Measurements from ENCODE around the gene SLC35G2. TPM values are rescaled to one million over a fixed set of nuclear protein-coding genes. Genes with fewer than 3 reads are reported as not detected.

Gene SLC35G2
- total and polyA plus RNA-seq, 2 donors, result 2.8 to 7.3 TPM

DNA sequence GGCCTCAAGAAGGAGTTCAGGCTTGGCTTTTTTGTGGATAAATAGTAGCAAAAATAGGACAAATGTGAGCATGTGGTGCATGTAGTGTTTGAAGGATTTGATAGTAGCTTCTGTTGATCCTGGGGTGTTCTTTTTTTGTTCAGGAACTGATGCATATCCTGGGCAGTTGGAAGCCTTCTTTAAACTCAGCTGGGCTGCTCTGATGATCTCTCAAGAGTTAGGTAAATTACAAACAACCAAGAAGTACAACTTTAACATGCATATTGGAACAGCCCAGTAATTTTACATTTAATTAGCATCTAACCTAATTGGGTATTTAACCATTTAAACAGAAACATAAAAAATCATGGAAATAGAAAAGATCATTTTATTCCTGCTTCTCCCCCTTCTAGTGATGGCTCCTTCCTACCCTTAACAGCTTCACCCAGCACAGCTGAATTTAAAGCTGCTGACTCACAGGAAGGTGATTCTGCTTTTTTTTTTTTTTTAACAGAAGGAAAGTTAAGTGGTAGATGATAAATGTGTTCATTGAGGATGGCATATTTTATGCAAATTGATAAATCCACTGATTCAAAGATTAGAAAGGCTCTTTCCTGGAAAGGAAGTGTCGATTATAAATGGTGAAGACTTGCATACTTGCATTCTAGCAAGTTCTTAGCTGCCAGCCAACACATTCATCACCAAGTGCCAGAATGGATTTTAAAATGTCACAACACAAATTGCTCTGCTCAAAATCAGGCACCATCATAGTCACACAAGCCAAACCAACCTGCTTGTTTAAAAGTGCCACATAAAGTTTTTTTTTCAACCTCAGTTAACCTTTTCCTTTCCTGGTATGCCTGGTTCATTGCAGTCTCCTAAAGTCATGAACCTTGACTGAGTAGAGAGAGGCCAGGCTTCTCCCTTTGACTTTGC, 20.0 kb downstream of the SLC35G2 start:
- Histone ChIP-seq H3K27ac (ENCODE audit: low read depth in 1 of 2, low read length in 1 of 2) (peak overlapping the region in 1 of 2 donors; percentile 20), H3K9me3 (ENCODE audit: control insufficient read depth in 2 of 2, insufficient read depth in 1 of 2, low read length in 1 of 2) (no peaks in the 10 kb centered on the region), H3K36me3 (ENCODE audit: control insufficient read depth in 2 of 2, insufficient read depth in 2 of 2, low read length in 1 of 2) (peaks cover 12 to 13% of the 10 kb centered on the region in 2 donors), H3K4me3 (ENCODE audit: low read length in 2 of 2) (no peak overlapping the region), H3K4me1 (ENCODE audit: control insufficient read depth in 2 of 2, insufficient read depth in 2 of 2, low read length in 2 of 2) (peaks cover 0 to 9% of the 10 kb centered on the region in 2 donors), H3K27me3 (ENCODE audit: control insufficient read depth in 2 of 2, insufficient read depth in 1 of 2, low read length in 1 of 2) (no peaks in the 10 kb centered on the region)
- WGBS, result 8% methylated on average over 1 of the region's 1 CpG
- peak in 1 of 9 donors; percentile 35 for DNase-seq (ENCODE audit: low read depth in 6 of 9, low spot score in 9 of 9)

DNA sequence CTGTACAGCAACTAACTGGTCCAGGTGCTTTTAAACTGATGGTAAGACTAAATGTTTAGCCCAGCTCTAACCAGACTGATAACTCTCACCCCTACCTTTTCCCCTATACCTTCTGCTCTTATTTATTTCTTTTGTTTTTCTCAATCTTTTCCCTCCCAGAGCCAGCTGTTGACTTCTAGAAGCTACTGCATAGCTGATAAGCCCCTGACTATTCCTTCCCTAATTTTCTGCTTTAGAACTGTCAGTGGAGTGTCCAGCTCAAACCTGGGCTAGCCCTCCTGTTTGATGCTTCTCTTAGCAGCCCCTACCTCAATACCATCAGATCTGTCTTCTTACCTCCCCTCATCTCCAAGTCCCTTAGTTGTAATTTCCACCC, 20.6 kb downstream of the SLC35G2 start:
- Histone ChIP-seq H3K9me3 (ENCODE audit: control insufficient read depth in 2 of 2, insufficient read depth in 1 of 2, low read length in 1 of 2) (no peaks in the 10 kb centered on the region), H3K27ac (ENCODE audit: low read depth in 1 of 2, low read length in 1 of 2) (peak overlapping the region in 1 of 2 donors; percentile 20), H3K4me3 (ENCODE audit: low read length in 2 of 2) (no peak overlapping the region), H3K36me3 (ENCODE audit: control insufficient read depth in 2 of 2, insufficient read depth in 2 of 2, low read length in 1 of 2) (peaks cover 13 to 14% of the 10 kb centered on the region in 2 donors), H3K27me3 (ENCODE audit: control insufficient read depth in 2 of 2, insufficient read depth in 1 of 2, low read length in 1 of 2) (no peaks in the 10 kb centered on the region), H3K4me1 (ENCODE audit: control insufficient read depth in 2 of 2, insufficient read depth in 2 of 2, low read length in 2 of 2) (peaks cover 0 to 9% of the 10 kb centered on the region in 2 donors)
- DNase-seq (ENCODE audit: low read depth in 6 of 9, low spot score in 9 of 9), result no peak

DNA sequence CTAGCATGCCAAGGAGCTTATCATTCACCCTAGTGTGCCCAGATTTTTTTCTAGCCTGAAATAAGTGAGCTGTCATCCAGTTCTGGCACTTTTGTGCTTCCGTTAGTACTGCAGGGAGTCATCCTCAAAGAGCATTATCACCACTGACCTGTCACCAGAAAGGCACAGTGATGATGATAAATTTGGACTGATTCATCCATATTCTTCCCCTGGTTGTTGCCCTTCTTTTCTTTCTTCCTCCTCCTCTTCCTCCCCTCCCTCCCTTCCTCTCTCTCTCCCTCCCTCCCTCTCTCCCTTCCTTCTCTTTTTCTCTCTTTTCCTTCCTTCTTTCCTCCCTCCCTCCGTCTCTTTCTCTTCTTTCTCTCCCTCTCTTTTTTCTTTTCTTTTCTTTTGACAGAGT, 21.3 kb downstream of the SLC35G2 start:
- Histone ChIP-seq H3K4me1 (ENCODE audit: control insufficient read depth in 2 of 2, insufficient read depth in 2 of 2, low read length in 2 of 2) (peaks cover 0 to 9% of the 10 kb centered on the region in 2 donors), H3K27ac (ENCODE audit: low read depth in 1 of 2, low read length in 1 of 2) (no peak overlapping the region), H3K36me3 (ENCODE audit: control insufficient read depth in 2 of 2, insufficient read depth in 2 of 2, low read length in 1 of 2) (peaks cover 13 to 15% of the 10 kb centered on the region in 2 donors), H3K9me3 (ENCODE audit: control insufficient read depth in 2 of 2, insufficient read depth in 1 of 2, low read length in 1 of 2) (no peaks in the 10 kb centered on the region), H3K27me3 (ENCODE audit: control insufficient read depth in 2 of 2, insufficient read depth in 1 of 2, low read length in 1 of 2) (no peaks in the 10 kb centered on the region), H3K4me3 (ENCODE audit: low read length in 2 of 2) (no peak overlapping the region)
- WGBS, result 96% methylated on average over 2 of the region's 2 CpGs
- no peak for DNase-seq (ENCODE audit: low read depth in 6 of 9, low spot score in 9 of 9)

DNA sequence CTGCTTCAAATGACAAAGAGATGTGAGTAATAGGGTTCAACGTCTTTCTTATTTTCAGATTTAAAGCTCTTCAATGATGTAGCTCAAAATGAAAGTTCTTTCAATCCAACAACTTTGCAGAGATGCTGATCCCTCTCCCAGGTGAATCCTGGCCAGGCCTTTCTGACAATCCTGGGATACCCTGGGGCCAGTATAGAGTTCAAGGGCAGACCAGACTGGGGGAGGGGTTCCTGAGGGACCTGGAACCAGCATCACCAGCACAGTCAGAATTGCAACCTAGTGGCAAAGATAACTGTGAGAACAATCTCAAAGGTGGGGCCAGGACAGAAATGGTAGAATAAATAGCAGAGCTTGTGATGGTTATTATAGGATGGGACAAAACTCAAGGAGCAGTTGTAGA, 23.4 kb downstream of the SLC35G2 start:
- no peak for DNase-seq (ENCODE audit: low read depth in 6 of 9, low spot score in 9 of 9)
- Histone ChIP-seq H3K36me3 (ENCODE audit: control insufficient read depth in 2 of 2, insufficient read depth in 2 of 2, low read length in 1 of 2) (peaks cover 13 to 21% of the 10 kb centered on the region in 2 donors), H3K9me3 (ENCODE audit: control insufficient read depth in 2 of 2, insufficient read depth in 1 of 2, low read length in 1 of 2) (no peaks in the 10 kb centered on the region), H3K27me3 (ENCODE audit: control insufficient read depth in 2 of 2, insufficient read depth in 1 of 2, low read length in 1 of 2) (no peaks in the 10 kb centered on the region), H3K4me3 (ENCODE audit: low read length in 2 of 2) (no peak overlapping the region), H3K27ac (ENCODE audit: low read depth in 1 of 2, low read length in 1 of 2) (no peak overlapping the region), H3K4me1 (ENCODE audit: control insufficient read depth in 2 of 2, insufficient read depth in 2 of 2, low read length in 2 of 2) (peaks cover 0 to 9% of the 10 kb centered on the region in 2 donors)
- WGBS, result 100% methylated on average over 1 of the region's 1 CpG

DNA sequence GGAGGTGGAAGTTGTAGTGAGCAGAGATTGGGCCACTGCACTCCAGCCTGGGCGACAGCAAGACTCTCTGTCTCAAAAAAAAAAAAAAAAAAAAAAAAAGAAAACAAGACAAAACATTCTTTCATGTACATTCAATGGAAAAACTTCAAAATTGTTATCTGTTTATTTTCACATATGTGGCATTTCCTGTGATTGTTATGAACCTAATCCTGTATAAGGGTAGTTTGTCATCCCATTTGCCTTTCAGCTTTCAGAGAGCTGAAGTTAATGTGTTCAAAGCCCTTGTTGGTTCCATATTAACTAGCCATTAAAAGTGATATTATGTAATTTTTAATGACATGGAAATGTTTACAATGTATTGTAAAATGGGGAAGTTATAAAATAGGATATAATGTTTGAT, 25.8 kb downstream of the SLC35G2 start:
- H3K4me1 ChIP-seq (ENCODE audit: control insufficient read depth in 2 of 2, insufficient read depth in 2 of 2, low read length in 2 of 2), result peaks cover 0 to 1% of the 10 kb centered on the region in 2 donors
- H3K9me3 ChIP-seq (ENCODE audit: control insufficient read depth in 2 of 2, insufficient read depth in 1 of 2, low read length in 1 of 2), result no peaks in the 10 kb centered on the region
- H3K27ac ChIP-seq (ENCODE audit: low read depth in 1 of 2, low read length in 1 of 2), result no peak overlapping the region
- no peak overlapping the region for H3K4me3 ChIP-seq (ENCODE audit: low read length in 2 of 2)
- no peak for DNase-seq (ENCODE audit: low read depth in 6 of 9, low spot score in 9 of 9)
- H3K27me3 ChIP-seq (ENCODE audit: control insufficient read depth in 2 of 2, insufficient read depth in 1 of 2, low read length in 1 of 2), result no peaks in the 10 kb centered on the region
- H3K36me3 ChIP-seq (ENCODE audit: control insufficient read depth in 2 of 2, insufficient read depth in 2 of 2, low read length in 1 of 2), result peaks cover 13 to 21% of the 10 kb centered on the region in 2 donors
- 96% methylated on average over 1 of the region's 1 CpG for WGBS

DNA sequence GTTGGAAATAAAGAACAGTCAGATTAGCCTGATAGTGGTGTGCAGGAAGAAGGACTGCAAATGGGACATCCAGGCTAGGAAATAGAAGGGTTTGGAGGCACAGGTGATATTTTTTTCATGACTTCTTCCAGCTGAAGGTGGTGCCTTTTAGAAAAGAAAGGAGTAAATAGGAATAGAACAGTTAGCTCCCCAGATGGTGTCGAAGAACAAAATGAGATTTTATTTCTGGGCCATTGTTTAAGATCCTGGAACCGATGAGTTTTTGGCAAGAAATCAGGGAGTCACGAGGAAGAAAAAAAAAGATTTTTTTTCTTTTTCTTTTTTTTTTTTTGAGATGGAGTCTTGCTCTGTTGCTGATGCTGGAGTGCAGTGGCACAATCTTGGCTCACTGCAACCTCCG, 33.3 kb downstream of the SLC35G2 start:
- 94% methylated on average over 4 of the region's 4 CpGs for WGBS
- no peaks in the 10 kb centered on the region for H3K9me3 ChIP-seq (ENCODE audit: control insufficient read depth in 2 of 2, insufficient read depth in 1 of 2, low read length in 1 of 2)
- no peaks in the 10 kb centered on the region for H3K27me3 ChIP-seq (ENCODE audit: control insufficient read depth in 2 of 2, insufficient read depth in 1 of 2, low read length in 1 of 2)
- no peak for DNase-seq (ENCODE audit: low read depth in 6 of 9, low spot score in 9 of 9)
- no peak overlapping the region for H3K27ac ChIP-seq (ENCODE audit: low read depth in 1 of 2, low read length in 1 of 2)
- peaks cover 0 to 12% of the 10 kb centered on the region in 2 donors for H3K36me3 ChIP-seq (ENCODE audit: control insufficient read depth in 2 of 2, insufficient read depth in 2 of 2, low read length in 1 of 2)
- no peaks in the 10 kb centered on the region for H3K4me1 ChIP-seq (ENCODE audit: control insufficient read depth in 2 of 2, insufficient read depth in 2 of 2, low read length in 2 of 2)
- no peak overlapping the region for H3K4me3 ChIP-seq (ENCODE audit: low read length in 2 of 2)

DNA sequence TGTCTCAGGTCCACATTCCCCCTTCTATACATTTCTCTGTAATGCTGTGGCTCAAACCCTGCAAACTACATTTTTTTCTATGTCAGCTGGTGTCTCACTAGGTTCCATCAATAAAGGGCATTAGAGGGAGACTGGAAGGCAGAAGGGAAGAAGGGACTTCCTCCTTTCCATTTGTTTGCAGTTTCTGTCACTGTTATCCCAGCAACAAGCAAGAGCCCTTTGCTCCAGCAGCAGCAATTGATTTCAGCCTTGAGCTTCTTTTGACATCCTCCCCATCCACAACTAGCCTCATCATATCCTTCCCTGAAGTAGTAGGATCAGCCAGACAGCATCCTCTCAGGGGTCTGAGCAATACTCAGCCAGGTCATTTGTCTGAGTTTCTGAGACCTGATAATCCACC, 37.7 kb downstream of the SLC35G2 start:
- Histone ChIP-seq H3K27ac (ENCODE audit: low read depth in 1 of 2, low read length in 1 of 2) (no peak overlapping the region), H3K4me3 (ENCODE audit: low read length in 2 of 2) (no peak overlapping the region), H3K4me1 (ENCODE audit: control insufficient read depth in 2 of 2, insufficient read depth in 2 of 2, low read length in 2 of 2) (peaks cover 9 to 13% of the 10 kb centered on the region in 2 donors), H3K9me3 (ENCODE audit: control insufficient read depth in 2 of 2, insufficient read depth in 1 of 2, low read length in 1 of 2) (no peaks in the 10 kb centered on the region), H3K36me3 (ENCODE audit: control insufficient read depth in 2 of 2, insufficient read depth in 2 of 2, low read length in 1 of 2) (peaks cover 0 to 12% of the 10 kb centered on the region in 2 donors), H3K27me3 (ENCODE audit: control insufficient read depth in 2 of 2, insufficient read depth in 1 of 2, low read length in 1 of 2) (no peaks in the 10 kb centered on the region)
- no peak for DNase-seq (ENCODE audit: low read depth in 6 of 9, low spot score in 9 of 9)

DNA sequence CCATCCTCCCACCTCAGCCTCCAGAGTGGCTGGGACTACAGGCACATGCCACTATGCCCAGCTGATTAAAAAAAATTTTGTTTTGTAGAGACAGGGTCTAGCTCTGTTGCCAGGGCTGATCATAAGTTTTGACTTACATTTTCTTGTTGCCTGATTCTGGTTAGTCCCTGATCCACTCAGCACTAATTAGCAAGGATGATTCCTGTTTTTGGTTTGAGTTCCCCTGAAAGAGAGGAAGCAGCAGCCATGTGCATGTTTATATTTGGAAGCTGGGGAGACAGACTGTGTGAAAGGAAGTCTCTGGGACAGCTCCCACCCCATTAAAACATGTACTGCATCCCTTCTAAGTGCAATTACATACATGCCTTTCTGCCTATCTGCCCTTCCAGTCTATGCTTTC, 39.5 kb downstream of the SLC35G2 start:
- DNase-seq (ENCODE audit: low read depth in 6 of 9, low spot score in 9 of 9), result no peak
- Histone ChIP-seq H3K4me1 (ENCODE audit: control insufficient read depth in 2 of 2, insufficient read depth in 2 of 2, low read length in 2 of 2) (peaks cover 9 to 14% of the 10 kb centered on the region in 2 donors), H3K4me3 (ENCODE audit: low read length in 2 of 2) (no peak overlapping the region), H3K9me3 (ENCODE audit: control insufficient read depth in 2 of 2, insufficient read depth in 1 of 2, low read length in 1 of 2) (no peaks in the 10 kb centered on the region), H3K36me3 (ENCODE audit: control insufficient read depth in 2 of 2, insufficient read depth in 2 of 2, low read length in 1 of 2) (peaks cover 0 to 12% of the 10 kb centered on the region in 2 donors), H3K27ac (ENCODE audit: low read depth in 1 of 2, low read length in 1 of 2) (no peak overlapping the region), H3K27me3 (ENCODE audit: control insufficient read depth in 2 of 2, insufficient read depth in 1 of 2, low read length in 1 of 2) (no peaks in the 10 kb centered on the region)

DNA sequence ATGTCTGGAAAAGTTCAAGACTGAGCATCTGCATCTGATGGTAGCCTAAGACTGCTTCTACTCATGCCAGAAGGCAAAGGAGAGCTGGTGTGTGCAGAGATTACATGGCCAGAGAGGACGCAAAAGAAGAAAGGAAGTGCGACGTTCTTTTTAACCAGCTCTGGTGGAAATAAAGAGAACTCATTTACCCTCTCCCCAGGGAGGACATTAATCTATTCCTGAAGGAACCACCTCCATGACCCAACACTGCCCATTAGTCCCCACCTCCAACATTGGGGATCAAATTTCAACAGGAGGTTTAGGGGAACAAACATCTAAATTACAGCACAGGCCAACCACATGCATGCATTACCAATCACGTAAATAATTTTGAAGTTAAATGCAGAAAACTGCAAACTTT, 41.6 kb downstream of the SLC35G2 start:
- WGBS, result 84% methylated on average over 4 of the region's 4 CpGs
- Histone ChIP-seq H3K27ac (ENCODE audit: low read depth in 1 of 2, low read length in 1 of 2) (peak overlapping the region in 1 of 2 donors; percentile 100), H3K4me1 (ENCODE audit: control insufficient read depth in 2 of 2, insufficient read depth in 2 of 2, low read length in 2 of 2) (peaks cover 9 to 18% of the 10 kb centered on the region in 2 donors), H3K4me3 (ENCODE audit: low read length in 2 of 2) (peak overlapping the region; percentile 80 to 89), H3K27me3 (ENCODE audit: control insufficient read depth in 2 of 2, insufficient read depth in 1 of 2, low read length in 1 of 2) (no peaks in the 10 kb centered on the region), H3K36me3 (ENCODE audit: control insufficient read depth in 2 of 2, insufficient read depth in 2 of 2, low read length in 1 of 2) (peaks cover 3 to 4% of the 10 kb centered on the region in 2 donors), H3K9me3 (ENCODE audit: control insufficient read depth in 2 of 2, insufficient read depth in 1 of 2, low read length in 1 of 2) (no peaks in the 10 kb centered on the region)
- no peak for DNase-seq (ENCODE audit: low read depth in 6 of 9, low spot score in 9 of 9)
